ENCODE results near the gene MAGEA11.
"Not testable (repeated sequence)": the region's sequence is repeated elsewhere in the genome, so short reads cannot be mapped to it uniquely, and the experiment has no call there.

MAGEA11 gene

GRCh38 chrX:149711545-149712236 lies at the start of gene MAGEA11:
Gene MAGEA11, plus strand, starts transcription at chrX:149712060. Its CDS starts 1,100 bp downstream, at chrX:149713160.
- no peak within 1 kb of the TSS for H3K4me2 ChIP-seq (ENCODE audit: low read depth, low read length)
- H3K9me2 ChIP-seq (replicated peaks; ENCODE audit: insufficient read depth, low read length): no peaks in the 10 kb centered on the region
- no peaks in the 10 kb centered on the region for H3F3A ChIP-seq (ENCODE audit: insufficient read depth, low read length)
- no peaks in the 10 kb centered on the region for H3K79me2 ChIP-seq (ENCODE audit: low read length)
- no peak within 1 kb of the TSS for H3K4me3 ChIP-seq (ENCODE audit: low read length)
- TF ChIP-seq EZH2 (optimal IDR thresholded peaks at IDR 0.05; ENCODE audit: low read depth, low read length): no peak
- no peak for TF ChIP-seq EZH2phosphoT487 (IDR thresholded peaks at IDR 0.05; ENCODE audit: low read length)
- TF ChIP-seq CTCF (IDR thresholded peaks at IDR 0.05; ENCODE audit: low read length): no peak
- no peaks in the 10 kb centered on the region for H3K9me3 ChIP-seq (replicated peaks; ENCODE audit: insufficient read depth, low read length)
- no peaks in the 10 kb centered on the region for H4K20me1 ChIP-seq (ENCODE audit: insufficient read depth, low read length)
- H2AFZ ChIP-seq (ENCODE audit: low read length): no peak within 1 kb of the TSS
- H3K27me3 ChIP-seq (replicated peaks; ENCODE audit: insufficient read depth, low read length): no peaks in the 10 kb centered on the region
- no peak for DNase-seq
- H3K4me1 ChIP-seq (ENCODE audit: low read length): no peaks in the 10 kb centered on the region
- no peaks in the 10 kb centered on the region for H3K36me3 ChIP-seq (replicated peaks; ENCODE audit: insufficient read depth, low read length)
- no peak within 1 kb of the TSS for H3K27ac ChIP-seq (ENCODE audit: low read length)
- no peak within 1 kb of the TSS for H3K9ac ChIP-seq (ENCODE audit: low read length)

GRCh38 chrX:149675088-149675487 lies 36.8 kb upstream of the MAGEA11 start:
- H3K79me2 ChIP-seq (ENCODE audit: low read length); H3K9me3 ChIP-seq (replicated peaks; ENCODE audit: insufficient read depth, low read length); H4K20me1 ChIP-seq (ENCODE audit: insufficient read depth, low read length); H3K4me3 ChIP-seq (ENCODE audit: low read length); H3F3A ChIP-seq (ENCODE audit: insufficient read depth, low read length); H3K27ac ChIP-seq (ENCODE audit: low read length); DNase-seq; H3K9ac ChIP-seq (ENCODE audit: low read length); H3K27me3 ChIP-seq (replicated peaks; ENCODE audit: insufficient read depth, low read length); H3K4me1 ChIP-seq (ENCODE audit: low read length); H2AFZ ChIP-seq (ENCODE audit: low read length); H3K4me2 ChIP-seq (ENCODE audit: low read depth, low read length); H3K36me3 ChIP-seq (replicated peaks; ENCODE audit: insufficient read depth, low read length); H3K9me2 ChIP-seq (replicated peaks; ENCODE audit: insufficient read depth, low read length): not testable (repeated sequence)

- not testable (repeated sequence) for H3K9ac ChIP-seq (ENCODE audit: low read length); H3K27ac ChIP-seq (ENCODE audit: low read length); H3K4me1 ChIP-seq (ENCODE audit: low read length); H2AFZ ChIP-seq (ENCODE audit: low read length); DNase-seq; H3K79me2 ChIP-seq (ENCODE audit: low read length); H3K4me3 ChIP-seq (ENCODE audit: low read length); H3K9me3 ChIP-seq (replicated peaks; ENCODE audit: insufficient read depth, low read length); H3K4me2 ChIP-seq (ENCODE audit: low read depth, low read length); H4K20me1 ChIP-seq (ENCODE audit: insufficient read depth, low read length); H3K9me2 ChIP-seq (replicated peaks; ENCODE audit: insufficient read depth, low read length); H3K27me3 ChIP-seq (replicated peaks; ENCODE audit: insufficient read depth, low read length); H3F3A ChIP-seq (ENCODE audit: insufficient read depth, low read length); H3K36me3 ChIP-seq (replicated peaks; ENCODE audit: insufficient read depth, low read length)
Observed at GRCh38 chrX:149675554-149675953, 36.3 kb upstream of the MAGEA11 start.

- not testable (repeated sequence) for H3K9me3 ChIP-seq (replicated peaks; ENCODE audit: insufficient read depth, low read length); DNase-seq; H3K27ac ChIP-seq (ENCODE audit: low read length); H3K27me3 ChIP-seq (replicated peaks; ENCODE audit: insufficient read depth, low read length); H3K4me3 ChIP-seq (ENCODE audit: low read length); H3K9ac ChIP-seq (ENCODE audit: low read length); H3F3A ChIP-seq (ENCODE audit: insufficient read depth, low read length); H3K4me2 ChIP-seq (ENCODE audit: low read depth, low read length); H3K9me2 ChIP-seq (replicated peaks; ENCODE audit: insufficient read depth, low read length); H4K20me1 ChIP-seq (ENCODE audit: insufficient read depth, low read length); H3K4me1 ChIP-seq (ENCODE audit: low read length); H2AFZ ChIP-seq (ENCODE audit: low read length); H3K36me3 ChIP-seq (replicated peaks; ENCODE audit: insufficient read depth, low read length); H3K79me2 ChIP-seq (ENCODE audit: low read length)
Observed at GRCh38 chrX:149679164-149679678, 32.6 kb upstream of the MAGEA11 start.

GRCh38 chrX:149681182-149681581 lies 30.7 kb upstream of the MAGEA11 start:
- Histone ChIP-seq H3K36me3 (replicated peaks; ENCODE audit: insufficient read depth, low read length) (no peaks in the 10 kb centered on the region), H3F3A (ENCODE audit: insufficient read depth, low read length) (no peaks in the 10 kb centered on the region), H3K4me2 (ENCODE audit: low read depth, low read length) (no peak overlapping the region), H2AFZ (ENCODE audit: low read length) (no peak overlapping the region), H3K79me2 (ENCODE audit: low read length) (no peaks in the 10 kb centered on the region), H3K9me2 (replicated peaks; ENCODE audit: insufficient read depth, low read length) (no peaks in the 10 kb centered on the region), H3K4me3 (ENCODE audit: low read length) (no peak overlapping the region), H3K27me3 (replicated peaks; ENCODE audit: insufficient read depth, low read length) (no peaks in the 10 kb centered on the region), H3K9me3 (replicated peaks; ENCODE audit: insufficient read depth, low read length) (no peaks in the 10 kb centered on the region), H3K9ac (ENCODE audit: low read length) (no peak overlapping the region), H4K20me1 (ENCODE audit: insufficient read depth, low read length) (no peaks in the 10 kb centered on the region), H3K27ac (ENCODE audit: low read length) (no peak overlapping the region), H3K4me1 (ENCODE audit: low read length) (no peaks in the 10 kb centered on the region)
- TF ChIP-seq EZH2 (optimal IDR thresholded peaks at IDR 0.05; ENCODE audit: low read depth, low read length) (no peak), EZH2phosphoT487 (IDR thresholded peaks at IDR 0.05; ENCODE audit: low read length) (no peak), CTCF (IDR thresholded peaks at IDR 0.05; ENCODE audit: low read length) (no peak)
- no peak for DNase-seq

Data from MM.1S (cell line).